Natural killer cell treated with Interleukin-12 subunit alpha and Interleukin-12 subunit beta and Interleukin-15 and Interleukin-18, amount 100 ng/mL, for 72 hours (primary cell): ENCODE measurements around the gene SMIM23. TPM values are rescaled to one million over a fixed set of nuclear protein-coding genes. Genes with fewer than 3 reads are reported as not detected.
A peak's percentile ranks its signal among the peaks of the same experiment; 100 is the strongest.

Experiments
- ATAC-seq, 2 donors: fragments of 150-1000 bp; cut with Tn5 transposase in 1 of 2; sonication (Bioruptor Pico), chemical (Tn5 transposase) in 1 of 2; 2 replicates each; pipeline ENCODE4 v1.10.0; 2021
- DNase-seq: peaks from one replicate; pipeline ENCODE4 v3.0.0; 2022; ENCODE audit warnings: low spot score
- H3K27ac Mint-ChIP-seq, 2 donors: 1 replicate in 1 of 2; 2 replicates in 1 of 2; pipeline ENCODE4 v1.8.0; 2022; ENCODE audit warnings: mixed read lengths in 2 of 2, mild to moderate bottlenecking in 1 of 2, moderate library complexity in 1 of 2
- H3K27me3 Mint-ChIP-seq, 2 donors: 1 replicate in 1 of 2; 2 replicates in 1 of 2; pipeline ENCODE4 v1.8.0; 2022; ENCODE audit warnings: mixed read lengths in 2 of 2
- H3K36me3 Mint-ChIP-seq: one replicate; pipeline ENCODE4 v1.8.0; 2022; ENCODE audit warnings: mixed read lengths
- H3K4me1 Mint-ChIP-seq, 2 donors: 1 replicate in 1 of 2; 2 replicates in 1 of 2; pipeline ENCODE4 v1.8.0; 2022; ENCODE audit warnings: low read depth in 2 of 2, mixed read lengths in 2 of 2, mild to moderate bottlenecking in 1 of 2
- H3K4me3 Mint-ChIP-seq: one replicate; pipeline ENCODE4 v1.8.0; 2022; ENCODE audit warnings: mixed read lengths
- H3K9me3 Mint-ChIP-seq: 2 replicates; pipeline ENCODE4 v1.8.0; 2022; ENCODE audit warnings: mixed read lengths
- total RNA-seq, 2 donors: library from RNA; stranded (reverse); gene quantifications; one replicate each; pipeline ENCODE4 v1.2.3, GENCODE V29; 2022

The SMIM23 gene
- total RNA-seq, 2 donors from 2014 or later, result not detected

- Mint-ChIP-seq H3K9me3 (no peaks in the 10 kb centered on the region), H3K27ac (no peak overlapping the region), H3K4me3 (no peak overlapping the region), H3K27me3 (peaks cover 27 to 28% of the 10 kb centered on the region in 2 donors), H3K4me1 (no peaks in the 10 kb centered on the region), H3K36me3 (no peaks in the 10 kb centered on the region)
- DNase-seq, result no peak
- no peak for ATAC-seq
These were observed 3.2 kb upstream of the SMIM23 start for GRCh38 chr5:171782332-171782966.

- no peak for ATAC-seq
- Mint-ChIP-seq H3K9me3 (no peaks in the 10 kb centered on the region), H3K4me1 (no peaks in the 10 kb centered on the region), H3K27me3 (peaks cover 27 to 28% of the 10 kb centered on the region in 2 donors), H3K4me3 (no peak overlapping the region), H3K36me3 (no peaks in the 10 kb centered on the region), H3K27ac (no peak overlapping the region)
- no peak for DNase-seq
These were observed 2.6 kb upstream of the SMIM23 start for GRCh38 chr5:171783051-171783450.

GRCh38 chr5:171789353-171789752 is 3.7 kb downstream of the SMIM23 start:
- peaks cover 7 to 13% of the 10 kb centered on the region in 2 donors for H3K27me3 Mint-ChIP-seq
- H3K4me1 Mint-ChIP-seq, result no peaks in the 10 kb centered on the region
- no peak overlapping the region for H3K27ac Mint-ChIP-seq
- DNase-seq, result no peak
- H3K9me3 Mint-ChIP-seq, result no peaks in the 10 kb centered on the region
- ATAC-seq, result no peak
- no peak overlapping the region for H3K4me3 Mint-ChIP-seq
- no peaks in the 10 kb centered on the region for H3K36me3 Mint-ChIP-seq

- H3K27ac Mint-ChIP-seq, result no peak overlapping the region
- no peaks in the 10 kb centered on the region for H3K36me3 Mint-ChIP-seq
- no peak overlapping the region for H3K4me3 Mint-ChIP-seq
- peaks cover 7 to 12% of the 10 kb centered on the region in 2 donors for H3K27me3 Mint-ChIP-seq
- H3K9me3 Mint-ChIP-seq, result no peaks in the 10 kb centered on the region
- ATAC-seq (no peak), DNase-seq (no peak)
- H3K4me1 Mint-ChIP-seq, result no peaks in the 10 kb centered on the region
These were observed 4.8 kb downstream of the SMIM23 start for GRCh38 chr5:171790408-171790807.

GRCh38 chr5:171794470-171794960 is 8.9 kb downstream of the SMIM23 start:
- H3K9me3 Mint-ChIP-seq, result no peaks in the 10 kb centered on the region
- ATAC-seq (no peak), DNase-seq (no peak)
- no peaks in the 10 kb centered on the region for H3K4me1 Mint-ChIP-seq
- no peak overlapping the region for H3K4me3 Mint-ChIP-seq
- H3K36me3 Mint-ChIP-seq, result no peaks in the 10 kb centered on the region
- no peak overlapping the region for H3K27ac Mint-ChIP-seq
- H3K27me3 Mint-ChIP-seq, result peaks cover 15 to 18% of the 10 kb centered on the region in 2 donors

- H3K27me3 Mint-ChIP-seq, result peaks cover 11 to 21% of the 10 kb centered on the region in 2 donors
These were observed 9.8 kb downstream of the SMIM23 start for GRCh38 chr5:171795381-171795780.

GRCh38 chr5:171796436-171796835 is 10.8 kb downstream of the SMIM23 start:
- Mint-ChIP-seq H3K4me3 (no peak overlapping the region), H3K9me3 (no peaks in the 10 kb centered on the region)
- no peak for ATAC-seq

More at GRCh38 chr5:171795381-171795780, 9.8 kb downstream of the SMIM23 start:
- H3K36me3 Mint-ChIP-seq, result no peaks in the 10 kb centered on the region
- DNase-seq (no peak), ATAC-seq (no peak)
- H3K4me1 Mint-ChIP-seq, result no peaks in the 10 kb centered on the region
- no peak overlapping the region for H3K4me3 Mint-ChIP-seq
- no peak overlapping the region for H3K27ac Mint-ChIP-seq
- no peaks in the 10 kb centered on the region for H3K9me3 Mint-ChIP-seq

GRCh38 chr5:171797543-171797942 is 11.9 kb downstream of the SMIM23 start:
- Mint-ChIP-seq H3K27ac (no peak overlapping the region), H3K4me1 (no peaks in the 10 kb centered on the region), H3K36me3 (no peaks in the 10 kb centered on the region), H3K27me3 (peaks cover 8 to 21% of the 10 kb centered on the region in 2 donors), H3K9me3 (no peaks in the 10 kb centered on the region), H3K4me3 (no peak overlapping the region)
- ATAC-seq (peak in 1 of 2 donors; percentile 46), DNase-seq (no peak)

More at GRCh38 chr5:171796436-171796835, 10.8 kb downstream of the SMIM23 start:
- H3K4me1 Mint-ChIP-seq, result no peaks in the 10 kb centered on the region
- H3K36me3 Mint-ChIP-seq, result no peaks in the 10 kb centered on the region
- H3K27me3 Mint-ChIP-seq, result peaks cover 8 to 21% of the 10 kb centered on the region in 2 donors
- no peak overlapping the region for H3K27ac Mint-ChIP-seq
- DNase-seq, result no peak

- Mint-ChIP-seq H3K9me3 (no peaks in the 10 kb centered on the region), H3K27ac (no peak overlapping the region), H3K36me3 (no peaks in the 10 kb centered on the region), H3K4me3 (no peak overlapping the region), H3K4me1 (no peaks in the 10 kb centered on the region), H3K27me3 (peaks cover 8 to 17% of the 10 kb centered on the region in 2 donors)
- peak; percentile 16 for DNase-seq
- ATAC-seq, result no peak
These were observed 12.8 kb downstream of the SMIM23 start for GRCh38 chr5:171798418-171798817.

GRCh38 chr5:171801839-171802238 is 16.2 kb downstream of the SMIM23 start:
- Mint-ChIP-seq H3K36me3 (no peaks in the 10 kb centered on the region), H3K4me1 (no peaks in the 10 kb centered on the region), H3K27ac (no peak overlapping the region), H3K9me3 (no peaks in the 10 kb centered on the region), H3K4me3 (no peak overlapping the region), H3K27me3 (peaks cover 13 to 15% of the 10 kb centered on the region in 2 donors)
- DNase-seq (no peak), ATAC-seq (no peak)

GRCh38 chr5:171805746-171806145 is 20.1 kb downstream of the SMIM23 start:
- no peak overlapping the region for H3K27ac Mint-ChIP-seq
- no peaks in the 10 kb centered on the region for H3K4me1 Mint-ChIP-seq
- peaks cover 28 to 31% of the 10 kb centered on the region in 2 donors for H3K27me3 Mint-ChIP-seq
- DNase-seq (no peak), ATAC-seq (no peak)
- no peaks in the 10 kb centered on the region for H3K36me3 Mint-ChIP-seq
- H3K9me3 Mint-ChIP-seq, result peaks cover under 1% of the 10 kb centered on the region
- H3K4me3 Mint-ChIP-seq, result no peak overlapping the region

GRCh38 chr5:171806976-171807747 is 21.5 kb downstream of the SMIM23 start:
- peaks cover 31 to 36% of the 10 kb centered on the region in 2 donors for H3K27me3 Mint-ChIP-seq
- no peaks in the 10 kb centered on the region for H3K4me1 Mint-ChIP-seq
- H3K36me3 Mint-ChIP-seq, result no peaks in the 10 kb centered on the region
- no peak overlapping the region for H3K27ac Mint-ChIP-seq
- no peak for ATAC-seq
- H3K9me3 Mint-ChIP-seq, result peaks cover 3% of the 10 kb centered on the region
- no peak overlapping the region for H3K4me3 Mint-ChIP-seq
- no peak for DNase-seq

GRCh38 chr5:171808453-171808852 is 22.8 kb downstream of the SMIM23 start:
- H3K36me3 Mint-ChIP-seq, result no peaks in the 10 kb centered on the region
- no peak overlapping the region for H3K27ac Mint-ChIP-seq
- no peak overlapping the region for H3K4me3 Mint-ChIP-seq
- H3K27me3 Mint-ChIP-seq, result peaks cover 34 to 43% of the 10 kb centered on the region in 2 donors
- H3K9me3 Mint-ChIP-seq, result peaks cover 3% of the 10 kb centered on the region
- H3K4me1 Mint-ChIP-seq, result no peaks in the 10 kb centered on the region
- DNase-seq, result no peak
- ATAC-seq, result no peak

- Mint-ChIP-seq H3K9me3 (peaks cover 3% of the 10 kb centered on the region), H3K4me3 (no peak overlapping the region), H3K27me3 (peaks cover 34 to 43% of the 10 kb centered on the region in 2 donors), H3K27ac (no peak overlapping the region), H3K36me3 (no peaks in the 10 kb centered on the region), H3K4me1 (no peaks in the 10 kb centered on the region)
- ATAC-seq (no peak), DNase-seq (no peak)
These were observed 23.3 kb downstream of the SMIM23 start for GRCh38 chr5:171808951-171809350.
